ENCODE data around the gene CCDC74A.
"Not testable (repeated sequence)": the region's sequence is repeated elsewhere in the genome, so short reads cannot be mapped to it uniquely, and the experiment has no call there.

The CCDC74A gene

GRCh38 chr2:131566371-131566770 is 38.7 kb downstream of the CCDC74A start:
- no peak for DNase-seq (ENCODE audit: low spot score)

GRCh38 chr2:131567891-131568290 is 40.2 kb downstream of the CCDC74A start:
- no peak for DNase-seq (ENCODE audit: low spot score)

GRCh38 chr2:131568401-131568800 is 40.7 kb downstream of the CCDC74A start:
- not testable (repeated sequence) for DNase-seq (ENCODE audit: low spot score)

- DNase-seq (ENCODE audit: low spot score): no peak
These were observed 44.5 kb downstream of the CCDC74A start for GRCh38 chr2:131572175-131572574.

- DNase-seq (ENCODE audit: low spot score): no peak
These were observed 50.1 kb downstream of the CCDC74A start for GRCh38 chr2:131577812-131578211.

GRCh38 chr2:131580187-131580586 is 52.5 kb downstream of the CCDC74A start:
- DNase-seq (ENCODE audit: low spot score): no peak
